A549 treated with DMSO at 1 μM for 4 hours (cell line): ENCODE measurements around the gene EDC3. TPM values are rescaled to one million over a fixed set of nuclear protein-coding genes. Genes with fewer than 3 reads are reported as not detected.

Source experiments
- total RNA-seq: library from RNA; stranded (reverse); fragments of 200-300 nt; extraction: Qiagen RNA extraction; gene quantifications from 5 replicates; pipeline ENCODE4 v1.2.3, GENCODE V29; 2022; ENCODE audit warnings: low read depth

EDC3 gene
- total RNA-seq: 18.1 to 21.4 TPM (median 20.6 TPM) in 5 replicates

GRCh38 chr15:74695597-74696397 lies at the start of gene EDC3:
Gene EDC3, minus strand, starts transcription at chr15:74696024. Its CDS starts 20,900 bp downstream, at chr15:74675124.

GRCh38 chr15:74725225-74725774 lies 29.5 kb upstream of the EDC3 start, which contains the start of gene CYP1A1:
Gene CYP1A1, minus strand, starts transcription at chr15:74725528. Its CDS starts 2,431 bp downstream, at chr15:74723097.

GRCh38 chr15:74615508-74616365 lies 80.1 kb downstream of the EDC3 start, which contains the start of gene CLK3:
Gene CLK3, plus strand, starts transcription at chr15:74615836. Its CDS starts 3,361 bp downstream, at chr15:74619197.

Other genes with a start within 250 kb of the EDC3 start
- gene UBL7, start 234.9 kb downstream of the EDC3 start, total RNA-seq: 38.9 to 44.6 TPM (median 41.4 TPM) in 5 replicates
- 3.8 to 4.7 TPM (median 4.1 TPM) in 5 replicates for gene ARID3B, start 154.8 kb downstream of the EDC3 start, total RNA-seq
- gene CLK3, start 80.2 kb downstream of the EDC3 start, total RNA-seq: 35.6 to 46.3 TPM (median 38.5 TPM) in 5 replicates
- 1.3 to 3.1 TPM (median 1.8 TPM) in 5 replicates for gene CYP1A1, start 29.5 kb upstream of the EDC3 start, total RNA-seq
- gene CYP1A2, start 52.8 kb upstream of the EDC3 start, total RNA-seq: not detected in 5 replicates
- 58.1 to 74.9 TPM (median 63.9 TPM) in 5 replicates for gene CSK, start 86.1 kb upstream of the EDC3 start, total RNA-seq
- gene LMAN1L, start 116.8 kb upstream of the EDC3 start, total RNA-seq: not detected in 5 replicates
- 0.06 TPM in 1 of 5 replicates, not detected in the others for gene CPLX3, start 130.6 kb upstream of the EDC3 start, total RNA-seq
- gene ULK3, start 147.1 kb upstream of the EDC3 start, total RNA-seq: 28.2 to 50.1 TPM (median 34.5 TPM) in 5 replicates
- 60.9 to 73.2 TPM (median 67.6 TPM) in 5 replicates for gene SCAMP2, start 177.3 kb upstream of the EDC3 start, total RNA-seq
- 29.5 to 46.7 TPM (median 32.5 TPM) in 5 replicates for gene MPI, start 194.0 kb upstream of the EDC3 start, total RNA-seq
- gene FAM219B, start 210.8 kb upstream of the EDC3 start, total RNA-seq: 28.4 to 38.6 TPM (median 32.3 TPM) in 5 replicates
- 438 to 570 TPM (median 551 TPM) in 5 replicates for gene COX5A, start 242.0 kb upstream of the EDC3 start, total RNA-seq